ENCODE results near the gene DDX39B. TPM values are rescaled to one million over a fixed set of nuclear protein-coding genes. Genes with fewer than 3 reads are reported as not detected.

The DDX39B gene
- polyA plus RNA-seq, 3 donors = 64.1 to 1,059 (median 67.8) TPM

DNA sequence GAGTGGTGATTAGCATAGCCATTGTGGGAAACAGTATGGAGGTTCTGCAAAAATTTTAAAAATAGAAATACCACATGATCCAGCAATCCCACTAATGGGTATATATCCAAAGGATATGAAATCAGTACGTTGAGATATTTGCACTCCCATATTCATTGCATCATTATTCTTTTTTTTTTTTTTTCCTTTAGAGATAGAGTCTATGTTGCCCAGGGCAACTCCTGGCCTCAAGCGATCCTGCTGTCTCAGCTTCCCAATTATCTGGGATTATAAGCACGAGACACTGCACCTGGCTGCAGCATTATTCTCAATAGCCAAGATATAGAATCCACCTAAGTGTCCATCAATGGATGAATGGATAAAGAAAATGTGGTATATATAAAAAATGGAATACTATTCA is 20.0 kb downstream of the DDX39B start:
- DNase-seq = no peak
- Histone ChIP-seq H3K27me3 (ENCODE audit: control insufficient read depth in 2 of 2, insufficient read depth in 2 of 2, low read length in 2 of 2) (no peaks in the 10 kb centered on the region), H4K20me1 (ENCODE audit: insufficient read depth, low read length) (no peaks in the 10 kb centered on the region), H3K9ac (ENCODE audit: insufficient read depth, low read length, poor library complexity, severe bottlenecking) (no peak overlapping the region), H3K79me2 (ENCODE audit: insufficient read depth, low read length) (no peaks in the 10 kb centered on the region), H3K9me3 (replicated peaks in 1 of 2; ENCODE audit: control insufficient read depth in 1 of 2, insufficient read depth in 1 of 2, low read length in 2 of 2) (no peaks in the 10 kb centered on the region), H3K4me1 (ENCODE audit: control insufficient read depth in 1 of 2, insufficient read depth in 2 of 2, low read length in 2 of 2) (peaks cover 6% of the 10 kb centered on the region in 2 donors), H3K4me2 (replicated peaks; ENCODE audit: extremely low read depth, low read length, poor library complexity, severe bottlenecking) (no peak overlapping the region), H3K4me3 (replicated peaks in 1 of 3; ENCODE audit: low read depth in 2 of 3, low read length in 3 of 3) (no peak overlapping the region), H3K27ac (ENCODE audit: low read depth in 1 of 2, low read length in 2 of 2) (no peak overlapping the region), H2AFZ (ENCODE audit: insufficient read depth, low read depth, low read length, poor library complexity, severe bottlenecking) (no peak overlapping the region), H3K36me3 (replicated peaks in 1 of 2; ENCODE audit: control insufficient read depth in 1 of 2, insufficient read depth in 2 of 2, low read length in 2 of 2) (no peaks in the 10 kb centered on the region)
- intact Hi-C loops (cut with micrococcal nuclease) = no loop called here
- Mint-ChIP-seq H3K4me3 (no peak overlapping the region), H3K36me3 (peaks cover 0 to 2% of the 10 kb centered on the region in 2 donors), H3K27me3 (ENCODE audit: low read depth in 3 of 3) (peaks cover 0 to 11% (median 4%) of the 10 kb centered on the region in 3 donors), H3K4me1 (peaks cover 12% of the 10 kb centered on the region), H3K27ac (no peak overlapping the region), H3K9me3 (peaks cover 0 to 3% (median 0%) of the 10 kb centered on the region in 7 donors)
- TF ChIP-seq, protein P1, sequence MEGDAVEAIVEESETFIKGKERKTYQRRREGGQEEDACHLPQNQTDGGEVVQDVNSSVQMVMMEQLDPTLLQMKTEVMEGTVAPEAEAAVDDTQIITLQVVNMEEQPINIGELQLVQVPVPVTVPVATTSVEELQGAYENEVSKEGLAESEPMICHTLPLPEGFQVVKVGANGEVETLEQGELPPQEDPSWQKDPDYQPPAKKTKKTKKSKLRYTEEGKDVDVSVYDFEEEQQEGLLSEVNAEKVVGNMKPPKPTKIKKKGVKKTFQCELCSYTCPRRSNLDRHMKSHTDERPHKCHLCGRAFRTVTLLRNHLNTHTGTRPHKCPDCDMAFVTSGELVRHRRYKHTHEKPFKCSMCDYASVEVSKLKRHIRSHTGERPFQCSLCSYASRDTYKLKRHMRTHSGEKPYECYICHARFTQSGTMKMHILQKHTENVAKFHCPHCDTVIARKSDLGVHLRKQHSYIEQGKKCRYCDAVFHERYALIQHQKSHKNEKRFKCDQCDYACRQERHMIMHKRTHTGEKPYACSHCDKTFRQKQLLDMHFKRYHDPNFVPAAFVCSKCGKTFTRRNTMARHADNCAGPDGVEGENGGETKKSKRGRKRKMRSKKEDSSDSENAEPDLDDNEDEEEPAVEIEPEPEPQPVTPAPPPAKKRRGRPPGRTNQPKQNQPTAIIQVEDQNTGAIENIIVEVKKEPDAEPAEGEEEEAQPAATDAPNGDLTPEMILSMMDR (IDR thresholded peaks at IDR 0.05) = no peak
- WGBS (ENCODE audit: insufficient coverage) = no CpG with 5 or more reads among the region's 3 CpGs

DNA sequence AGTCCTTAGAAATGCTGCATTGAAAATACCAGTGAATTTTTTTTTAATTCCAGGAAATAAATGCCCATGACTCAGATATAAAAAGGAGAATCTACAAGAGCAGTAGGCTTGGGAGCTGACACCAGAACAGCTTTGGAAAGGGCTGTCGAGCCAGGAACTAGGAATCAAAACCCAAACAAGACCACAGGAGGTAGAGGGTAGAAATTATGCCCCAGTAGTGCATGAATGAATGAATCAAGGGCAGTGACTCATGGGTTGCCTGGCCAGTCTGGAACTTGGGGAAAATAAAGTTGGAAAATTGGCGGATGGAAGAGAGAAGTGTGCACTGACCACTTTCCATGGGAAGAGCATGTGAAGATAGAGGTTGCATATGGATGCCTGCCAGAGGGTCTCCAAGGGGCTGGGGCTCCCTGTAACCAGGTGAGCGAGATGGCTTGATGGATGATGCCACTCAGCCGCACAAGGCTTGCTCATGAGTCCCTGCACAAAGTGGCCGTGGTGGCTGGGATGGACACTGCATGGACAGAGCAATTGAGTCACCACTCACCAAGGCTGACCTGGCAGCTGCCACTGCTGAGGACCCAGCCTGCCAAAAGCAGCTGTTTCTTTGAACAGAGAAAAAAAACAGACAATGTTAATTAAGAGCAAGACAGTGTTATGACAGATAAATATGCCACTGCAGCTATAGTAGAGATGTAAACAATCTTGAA is 28.2 kb downstream of the DDX39B start:
- H3K4me2 ChIP-seq (replicated peaks; ENCODE audit: extremely low read depth, low read length, poor library complexity, severe bottlenecking) = no peak overlapping the region

More for the DNA sequence above, 28.2 kb downstream of the DDX39B start:
- peaks cover 21 to 22% of the 10 kb centered on the region in 2 donors for H3K4me1 ChIP-seq (ENCODE audit: control insufficient read depth in 1 of 2, insufficient read depth in 2 of 2, low read length in 2 of 2)
- 93% methylated on average over 4 of the region's 5 CpGs for WGBS (ENCODE audit: insufficient coverage)
- H3K27ac ChIP-seq (ENCODE audit: low read depth in 1 of 2, low read length in 2 of 2) = no peak overlapping the region
- no peaks in the 10 kb centered on the region for H3K79me2 ChIP-seq (ENCODE audit: insufficient read depth, low read length)
- H2AFZ ChIP-seq (ENCODE audit: insufficient read depth, low read depth, low read length, poor library complexity, severe bottlenecking) = no peak overlapping the region
- Mint-ChIP-seq H3K36me3 (peaks cover 30 to 38% of the 10 kb centered on the region in 2 donors), H3K4me3 (no peak overlapping the region), H3K27me3 (ENCODE audit: low read depth in 3 of 3) (peaks cover 0 to 2% (median 1%) of the 10 kb centered on the region in 3 donors), H3K27ac (no peak overlapping the region), H3K9me3 (no peaks in the 10 kb centered on the region), H3K4me1 (peaks cover 25% of the 10 kb centered on the region)
- intact Hi-C loops (cut with micrococcal nuclease) = no loop called here
- no peak overlapping the region for H3K9ac ChIP-seq (ENCODE audit: insufficient read depth, low read length, poor library complexity, severe bottlenecking)
- H3K27me3 ChIP-seq (ENCODE audit: control insufficient read depth in 2 of 2, insufficient read depth in 2 of 2, low read length in 2 of 2) = no peaks in the 10 kb centered on the region
- no peak for DNase-seq
- H3K4me3 ChIP-seq (replicated peaks in 1 of 3; ENCODE audit: low read depth in 2 of 3, low read length in 3 of 3) = no peak overlapping the region
- TF ChIP-seq, protein P1 (IDR thresholded peaks at IDR 0.05) = no peak
- peaks cover 25 to 29% of the 10 kb centered on the region in 2 donors for H3K36me3 ChIP-seq (replicated peaks in 1 of 2; ENCODE audit: control insufficient read depth in 1 of 2, insufficient read depth in 2 of 2, low read length in 2 of 2)
- peaks cover 10% of the 10 kb centered on the region for H4K20me1 ChIP-seq (ENCODE audit: insufficient read depth, low read length)
- H3K9me3 ChIP-seq (replicated peaks in 1 of 2; ENCODE audit: control insufficient read depth in 1 of 2, insufficient read depth in 1 of 2, low read length in 2 of 2) = no peaks in the 10 kb centered on the region

All from CD14-positive monocyte (primary cell).